ENCODE results near the gene ZC3H13.
A peak's percentile ranks its signal among the peaks of the same experiment; 100 is the strongest.

The ZC3H13 gene

DNA sequence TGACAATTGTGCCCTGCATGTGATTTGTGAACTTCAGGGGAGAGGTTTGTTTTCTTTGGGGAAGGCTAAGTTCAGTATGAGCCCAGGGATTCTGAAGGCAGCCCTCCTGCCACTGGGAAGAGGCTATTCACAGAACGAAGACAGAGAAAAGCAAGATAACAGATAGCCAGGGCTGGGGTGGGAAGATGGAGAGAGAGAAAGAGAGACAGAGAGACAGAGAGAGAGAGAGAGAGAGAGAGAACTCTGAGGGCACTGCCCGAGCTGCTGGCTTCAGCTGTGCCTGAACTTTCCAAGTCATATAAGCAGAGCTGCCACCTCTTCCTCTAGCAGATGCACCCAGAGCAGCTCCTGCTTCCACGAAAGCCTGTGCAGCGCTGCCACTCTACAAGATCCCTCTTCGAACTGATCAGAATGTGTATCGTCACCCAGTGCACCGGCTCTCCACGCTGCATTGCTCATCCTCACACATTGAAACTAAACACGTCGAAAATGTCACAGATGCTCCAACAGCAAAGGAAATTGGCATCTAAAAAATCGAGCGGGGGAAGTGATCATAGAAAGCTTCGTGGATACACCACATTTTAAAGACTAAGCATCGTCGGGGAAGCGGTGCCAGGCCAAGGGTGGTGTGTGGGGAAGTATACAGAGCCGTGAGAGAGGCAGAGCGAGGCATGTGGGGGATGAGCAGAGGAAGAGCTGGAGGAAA, 119.2 kb downstream of the ZC3H13 start:
- Histone ChIP-seq H3K27ac (replicated peaks) (peak overlapping the region; percentile 23), H3K27me3 (ENCODE audit: insufficient read depth, poor library complexity, severe bottlenecking) (no peaks in the 10 kb centered on the region), H3K4me3 (replicated peaks; ENCODE audit: insufficient read depth, low read length) (no peak overlapping the region)
- TF ChIP-seq POLR2AphosphoS5 (IDR thresholded peaks at IDR 0.05; ENCODE audit: low read depth) (no peak), GABPA (IDR thresholded peaks at IDR 0.05; ENCODE audit: low read depth) (no peak), SPI1 (IDR thresholded peaks at IDR 0.05; ENCODE audit: borderline replicate concordance, low read depth) (no peak; the same call in 1 of the 2 replicates)
- TF ChIP-seq, protein P1, sequence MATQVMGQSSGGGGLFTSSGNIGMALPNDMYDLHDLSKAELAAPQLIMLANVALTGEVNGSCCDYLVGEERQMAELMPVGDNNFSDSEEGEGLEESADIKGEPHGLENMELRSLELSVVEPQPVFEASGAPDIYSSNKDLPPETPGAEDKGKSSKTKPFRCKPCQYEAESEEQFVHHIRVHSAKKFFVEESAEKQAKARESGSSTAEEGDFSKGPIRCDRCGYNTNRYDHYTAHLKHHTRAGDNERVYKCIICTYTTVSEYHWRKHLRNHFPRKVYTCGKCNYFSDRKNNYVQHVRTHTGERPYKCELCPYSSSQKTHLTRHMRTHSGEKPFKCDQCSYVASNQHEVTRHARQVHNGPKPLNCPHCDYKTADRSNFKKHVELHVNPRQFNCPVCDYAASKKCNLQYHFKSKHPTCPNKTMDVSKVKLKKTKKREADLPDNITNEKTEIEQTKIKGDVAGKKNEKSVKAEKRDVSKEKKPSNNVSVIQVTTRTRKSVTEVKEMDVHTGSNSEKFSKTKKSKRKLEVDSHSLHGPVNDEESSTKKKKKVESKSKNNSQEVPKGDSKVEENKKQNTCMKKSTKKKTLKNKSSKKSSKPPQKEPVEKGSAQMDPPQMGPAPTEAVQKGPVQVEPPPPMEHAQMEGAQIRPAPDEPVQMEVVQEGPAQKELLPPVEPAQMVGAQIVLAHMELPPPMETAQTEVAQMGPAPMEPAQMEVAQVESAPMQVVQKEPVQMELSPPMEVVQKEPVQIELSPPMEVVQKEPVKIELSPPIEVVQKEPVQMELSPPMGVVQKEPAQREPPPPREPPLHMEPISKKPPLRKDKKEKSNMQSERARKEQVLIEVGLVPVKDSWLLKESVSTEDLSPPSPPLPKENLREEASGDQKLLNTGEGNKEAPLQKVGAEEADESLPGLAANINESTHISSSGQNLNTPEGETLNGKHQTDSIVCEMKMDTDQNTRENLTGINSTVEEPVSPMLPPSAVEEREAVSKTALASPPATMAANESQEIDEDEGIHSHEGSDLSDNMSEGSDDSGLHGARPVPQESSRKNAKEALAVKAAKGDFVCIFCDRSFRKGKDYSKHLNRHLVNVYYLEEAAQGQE (IDR thresholded peaks at IDR 0.05; ENCODE audit: insufficient replicate concordance, low read depth): no peak
- TF ChIP-seq, protein P2, sequence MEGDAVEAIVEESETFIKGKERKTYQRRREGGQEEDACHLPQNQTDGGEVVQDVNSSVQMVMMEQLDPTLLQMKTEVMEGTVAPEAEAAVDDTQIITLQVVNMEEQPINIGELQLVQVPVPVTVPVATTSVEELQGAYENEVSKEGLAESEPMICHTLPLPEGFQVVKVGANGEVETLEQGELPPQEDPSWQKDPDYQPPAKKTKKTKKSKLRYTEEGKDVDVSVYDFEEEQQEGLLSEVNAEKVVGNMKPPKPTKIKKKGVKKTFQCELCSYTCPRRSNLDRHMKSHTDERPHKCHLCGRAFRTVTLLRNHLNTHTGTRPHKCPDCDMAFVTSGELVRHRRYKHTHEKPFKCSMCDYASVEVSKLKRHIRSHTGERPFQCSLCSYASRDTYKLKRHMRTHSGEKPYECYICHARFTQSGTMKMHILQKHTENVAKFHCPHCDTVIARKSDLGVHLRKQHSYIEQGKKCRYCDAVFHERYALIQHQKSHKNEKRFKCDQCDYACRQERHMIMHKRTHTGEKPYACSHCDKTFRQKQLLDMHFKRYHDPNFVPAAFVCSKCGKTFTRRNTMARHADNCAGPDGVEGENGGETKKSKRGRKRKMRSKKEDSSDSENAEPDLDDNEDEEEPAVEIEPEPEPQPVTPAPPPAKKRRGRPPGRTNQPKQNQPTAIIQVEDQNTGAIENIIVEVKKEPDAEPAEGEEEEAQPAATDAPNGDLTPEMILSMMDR (IDR thresholded peaks at IDR 0.05; ENCODE audit: insufficient read depth, low read length): no peak
- DNase-seq (ENCODE audit: low read depth in 1 of 2, low spot score in 1 of 2): peak in 1 of 2 experiments; percentile 35

DNA sequence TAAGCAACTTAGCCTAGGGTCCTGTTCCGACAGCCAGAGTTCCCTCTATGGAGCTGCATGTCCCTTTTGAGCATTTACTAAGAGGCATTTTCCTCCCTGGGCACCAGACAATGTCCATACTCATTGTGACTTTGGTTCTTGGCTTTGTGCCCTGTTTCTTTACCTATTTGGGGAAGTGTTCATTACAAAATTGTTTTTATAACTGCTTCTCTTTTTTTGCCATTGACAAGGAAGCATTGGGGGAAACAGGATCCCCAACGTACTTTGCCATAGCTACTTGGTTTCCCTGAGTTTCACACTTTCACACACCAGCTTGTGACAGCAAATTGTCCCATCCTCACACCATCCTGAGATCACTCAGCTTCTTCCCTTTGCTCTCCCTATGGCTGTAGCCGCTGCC, 119.9 kb downstream of the ZC3H13 start:
- TF ChIP-seq POLR2AphosphoS5 (IDR thresholded peaks at IDR 0.05; ENCODE audit: low read depth): no peak
- TF ChIP-seq SPI1 (IDR thresholded peaks at IDR 0.05; ENCODE audit: borderline replicate concordance, low read depth): peak; percentile 94
- TF ChIP-seq, protein P1 (IDR thresholded peaks at IDR 0.05; ENCODE audit: insufficient replicate concordance, low read depth): no peak
- TF ChIP-seq, protein P2 (IDR thresholded peaks at IDR 0.05; ENCODE audit: insufficient read depth, low read length): no peak
- H3K27ac ChIP-seq (replicated peaks): peak overlapping the region; percentile 25

DNA sequence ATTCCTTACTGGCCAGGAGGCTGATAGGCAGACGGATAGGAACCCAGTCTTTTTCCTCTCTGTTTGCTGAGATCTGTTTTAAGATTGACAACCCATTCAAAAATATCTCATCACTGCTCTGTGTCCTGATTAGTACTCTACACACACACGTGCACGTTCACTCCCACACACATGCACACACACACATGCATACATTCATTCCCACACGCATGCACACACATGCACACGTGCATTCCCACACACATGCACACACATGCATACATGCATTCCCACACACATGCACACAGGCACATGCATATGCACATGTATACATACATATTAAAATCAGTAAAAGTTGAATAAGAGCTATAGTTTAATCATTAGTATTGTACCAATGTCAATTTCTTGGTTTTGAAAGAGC, 120.4 kb downstream of the ZC3H13 start:
- H3K27ac ChIP-seq (replicated peaks): peak overlapping the region; percentile 25
- TF ChIP-seq POLR2AphosphoS5 (IDR thresholded peaks at IDR 0.05; ENCODE audit: low read depth) (no peak), GABPA (IDR thresholded peaks at IDR 0.05; ENCODE audit: low read depth) (no peak), SPI1 (IDR thresholded peaks at IDR 0.05; ENCODE audit: borderline replicate concordance, low read depth) (no peak)
- TF ChIP-seq, protein P2 (IDR thresholded peaks at IDR 0.05; ENCODE audit: insufficient read depth, low read length): no peak
- TF ChIP-seq, protein P1 (IDR thresholded peaks at IDR 0.05; ENCODE audit: insufficient replicate concordance, low read depth): no peak
- H3K4me3 ChIP-seq (replicated peaks; ENCODE audit: insufficient read depth, low read length): no peak overlapping the region
- H3K27me3 ChIP-seq (ENCODE audit: insufficient read depth, poor library complexity, severe bottlenecking): no peaks in the 10 kb centered on the region
- no peak for DNase-seq (ENCODE audit: low read depth in 1 of 2, low spot score in 1 of 2)

More for the DNA sequence above, 119.9 kb downstream of the ZC3H13 start:
- no peaks in the 10 kb centered on the region for H3K27me3 ChIP-seq (ENCODE audit: insufficient read depth, poor library complexity, severe bottlenecking)
- H3K4me3 ChIP-seq (replicated peaks; ENCODE audit: insufficient read depth, low read length): no peak overlapping the region
- peak in 1 of 2 experiments; percentile 90 for DNase-seq (ENCODE audit: low read depth in 1 of 2, low spot score in 1 of 2)
